ENCODE results near the gene TECTB. TPM values are rescaled to one million over a fixed set of nuclear protein-coding genes. Genes with fewer than 3 reads are reported as not detected.

The TECTB gene
- total RNA-seq, 1 experiment from 2014 or later = not detected

DNA sequence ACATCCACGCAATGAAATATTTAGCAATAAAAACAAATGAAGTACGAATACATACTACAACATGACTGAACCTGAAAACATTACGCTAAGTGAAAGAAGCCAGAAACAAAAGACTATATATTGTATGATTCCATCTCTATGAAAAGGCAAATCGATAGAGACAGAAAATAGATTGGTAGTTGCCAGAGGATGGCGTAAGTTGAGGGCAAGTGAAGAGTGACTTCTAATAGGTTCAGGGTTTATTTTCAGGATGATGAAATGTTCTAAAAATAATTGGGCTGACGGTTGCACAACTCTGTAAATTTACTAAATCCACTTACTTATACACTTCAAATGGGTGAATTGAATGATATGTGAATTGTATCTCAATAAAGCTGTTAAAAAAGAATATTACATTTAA, 39.5 kb upstream of the TECTB start:
- DNase-seq (ENCODE audit: unreplicated experiment) = no peak
- no peak for TF ChIP-seq CTCF (IDR thresholded peaks at IDR 0.05; ENCODE audit: unreplicated experiment)
- ChIA-PET POLR2A (interaction anchor here (0.7 kb wide), 1 partner anchor 15 kb away, joined by 3 read pairs; no protein-coding TSS in a partner anchor), CTCF (interaction anchor here (1.1 kb wide), 1 partner anchor 60 kb away, joined by 6 read pairs; the partner anchor contains the start of gene GPAM)
- BruUV-seq (replicated peaks) = no TSS peak
- Mint-ChIP-seq H3K27me3 (ENCODE audit: insufficient read depth, unreplicated experiment) (no peaks in the 10 kb centered on the region), H3K4me3 (ENCODE audit: unreplicated experiment) (no peak overlapping the region), H3K4me1 (ENCODE audit: insufficient read depth, unreplicated experiment) (peaks cover 5% of the 10 kb centered on the region), H3K27ac (ENCODE audit: low read depth, unreplicated experiment) (no peak overlapping the region), H3K36me3 (ENCODE audit: insufficient read depth, unreplicated experiment) (no peaks in the 10 kb centered on the region), H3K9me3 (ENCODE audit: unreplicated experiment) (no peaks in the 10 kb centered on the region)
- intact Hi-C loops (cut with micrococcal nuclease) = no loop called here

DNA sequence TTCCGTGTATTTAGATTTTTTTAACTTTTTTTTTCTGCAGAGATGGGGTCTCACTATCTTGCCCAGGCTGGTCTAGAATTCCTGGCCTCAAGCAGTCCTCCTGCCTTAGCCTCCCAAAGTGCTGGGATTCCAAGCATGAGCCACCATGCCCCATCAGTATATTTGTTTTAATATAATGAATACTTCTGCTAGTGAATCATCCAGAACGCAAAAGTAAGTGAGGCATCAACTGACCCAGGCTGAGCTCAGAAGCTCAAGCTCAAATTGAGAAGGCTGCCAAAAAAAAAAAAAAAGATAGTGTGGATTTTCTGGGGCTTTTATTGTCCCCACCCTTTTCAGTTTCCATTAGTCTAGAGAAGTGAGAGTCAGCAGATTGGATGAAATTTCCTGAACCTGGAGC, 39.0 kb upstream of the TECTB start:
- H3K4me3 Mint-ChIP-seq (ENCODE audit: unreplicated experiment) = no peak overlapping the region
- POLR2A ChIA-PET = interaction anchor here (0.7 kb wide), 1 partner anchor 15 kb away, joined by 3 read pairs; no protein-coding TSS in a partner anchor
- intact Hi-C loops (cut with micrococcal nuclease) = no loop called here

GRCh38 chr10:112247791-112248190, 35.4 kb upstream of the TECTB start:
- POLR2A ChIA-PET = interaction anchor here (1.0 to 1.3 kb wide), 2 partner anchors 10 to 11 kb away, joined by 3 read pairs; no protein-coding TSS in a partner anchor
- no TSS peak for BruUV-seq (replicated peaks)
- Mint-ChIP-seq H3K4me3 (ENCODE audit: unreplicated experiment) (no peak overlapping the region), H3K4me1 (ENCODE audit: insufficient read depth, unreplicated experiment) (peaks cover 5% of the 10 kb centered on the region), H3K27ac (ENCODE audit: low read depth, unreplicated experiment) (no peak overlapping the region), H3K27me3 (ENCODE audit: insufficient read depth, unreplicated experiment) (no peaks in the 10 kb centered on the region), H3K9me3 (ENCODE audit: unreplicated experiment) (no peaks in the 10 kb centered on the region), H3K36me3 (ENCODE audit: insufficient read depth, unreplicated experiment) (no peaks in the 10 kb centered on the region)
- intact Hi-C loops (cut with micrococcal nuclease) = no loop called here
- CTCF ChIA-PET = interaction anchor here (1.5 kb wide), 1 partner anchor 9 kb away, joined by 3 read pairs; no protein-coding TSS in a partner anchor
- TF ChIP-seq CTCF (IDR thresholded peaks at IDR 0.05; ENCODE audit: unreplicated experiment) = no peak
- no peak for DNase-seq (ENCODE audit: unreplicated experiment)

More for the DNA sequence above, 39.0 kb upstream of the TECTB start:
- Mint-ChIP-seq H3K27ac (ENCODE audit: low read depth, unreplicated experiment) (no peak overlapping the region), H3K27me3 (ENCODE audit: insufficient read depth, unreplicated experiment) (no peaks in the 10 kb centered on the region), H3K4me1 (ENCODE audit: insufficient read depth, unreplicated experiment) (peaks cover 5% of the 10 kb centered on the region), H3K9me3 (ENCODE audit: unreplicated experiment) (no peaks in the 10 kb centered on the region), H3K36me3 (ENCODE audit: insufficient read depth, unreplicated experiment) (no peaks in the 10 kb centered on the region)
- BruUV-seq (replicated peaks) = no TSS peak
- CTCF ChIA-PET = interaction anchor here (0.6 to 1.1 kb wide), 4 partner anchors 61 to 805 kb away, joined by 3 to 6 read pairs (median 6); partner anchors contain the start of gene GPAM
- TF ChIP-seq CTCF (IDR thresholded peaks at IDR 0.05; ENCODE audit: unreplicated experiment) = no peak
- DNase-seq (ENCODE audit: unreplicated experiment) = no peak

DNA sequence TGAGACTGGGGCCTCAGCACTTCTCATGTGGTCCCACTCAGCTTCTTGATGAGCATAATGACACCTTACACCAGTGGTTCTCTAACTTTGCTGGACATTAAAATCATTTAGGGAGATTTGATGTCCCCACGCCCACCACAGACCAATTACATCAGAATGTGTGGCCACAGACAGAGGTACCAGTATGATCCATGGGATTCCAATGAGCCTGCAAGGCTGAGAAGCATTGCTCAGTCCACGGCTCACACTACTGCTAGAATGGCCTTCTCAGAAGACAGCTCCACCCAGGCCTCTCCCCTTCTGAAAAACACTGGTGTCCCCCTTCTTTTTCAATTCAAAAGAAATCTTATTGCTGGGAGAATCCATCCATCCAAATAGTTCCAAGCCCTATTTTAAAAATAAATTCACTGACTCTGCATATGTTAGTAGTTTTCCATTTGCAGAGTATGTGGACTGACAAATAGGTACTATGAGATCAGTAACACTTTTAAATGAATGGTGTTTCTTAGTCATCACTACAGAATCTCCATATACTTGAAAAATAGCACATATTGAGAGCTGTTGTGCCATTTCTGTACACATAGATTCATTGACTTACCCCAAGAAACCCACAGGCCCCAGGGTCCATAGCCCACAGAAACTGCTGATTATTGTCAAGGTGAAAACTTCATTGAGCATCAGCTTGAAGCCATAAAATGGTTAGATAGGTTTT, 34.5 kb upstream of the TECTB start:
- no TSS peak for BruUV-seq (replicated peaks)
- no peaks in the 10 kb centered on the region for H3K36me3 Mint-ChIP-seq (ENCODE audit: insufficient read depth, unreplicated experiment)
- no peaks in the 10 kb centered on the region for H3K9me3 Mint-ChIP-seq (ENCODE audit: unreplicated experiment)
- no peak overlapping the region for H3K27ac Mint-ChIP-seq (ENCODE audit: low read depth, unreplicated experiment)
- POLR2A ChIA-PET = interaction anchor here (1.3 kb wide), 1 partner anchor 11 kb away, joined by 3 read pairs; no protein-coding TSS in a partner anchor
- H3K27me3 Mint-ChIP-seq (ENCODE audit: insufficient read depth, unreplicated experiment) = no peaks in the 10 kb centered on the region
- H3K4me3 Mint-ChIP-seq (ENCODE audit: unreplicated experiment) = no peak overlapping the region
- no peak for DNase-seq (ENCODE audit: unreplicated experiment)
- peaks cover under 1% of the 10 kb centered on the region for H3K4me1 Mint-ChIP-seq (ENCODE audit: insufficient read depth, unreplicated experiment)
- intact Hi-C loops (cut with micrococcal nuclease) = no loop called here
- TF ChIP-seq CTCF (IDR thresholded peaks at IDR 0.05; ENCODE audit: unreplicated experiment) = no peak
- CTCF ChIA-PET = interaction anchor here (1.5 kb wide), 1 partner anchor 10 kb away, joined by 3 read pairs; no protein-coding TSS in a partner anchor
